Adrenal gland (tissue), 12 donors: ENCODE data around the gene SLC16A10. TPM values are rescaled to one million over a fixed set of nuclear protein-coding genes. Genes with fewer than 3 reads are reported as not detected.

Source experiments
- DNase-seq, 7 donors: peaks; one replicate each; pipeline ENCODE4 v3.0.0-alpha.2; 2019 to 2020
- H3K27ac ChIP-seq, 5 donors: fragments of 200-600 bp; sonication (generic) in 4 of 5; 1 replicate in 3 of 5; 2 replicates in 2 of 5; pipeline versions ENCODE4 v1.5.1 to v1.8.0; 2016 to 2020; ENCODE audit warnings: mild to moderate bottlenecking in 1 of 5
- H3K27me3 ChIP-seq: fragments of 200-600 bp; 2 replicates; pipeline ENCODE4 v1.8.0; 2021
- H3K36me3 ChIP-seq, 2 donors: fragments of 200-600 bp; replicated peaks in 1 of 2; 1 replicate in 1 of 2; 2 replicates in 1 of 2; pipeline versions ENCODE4 v1.5.1 to v1.8.0; 2018 to 2022
- H3K4me1 ChIP-seq, 2 donors: fragments of 200-600 bp; replicated peaks in 1 of 2; 1 replicate in 1 of 2; 2 replicates in 1 of 2; pipeline versions ENCODE4 v1.5.1 to v1.8.0; 2018 to 2021
- H3K4me3 ChIP-seq, 4 donors: fragments of 200-600 bp; sonication (generic) in 3 of 4; one replicate each; pipeline ENCODE4 v1.5.1; 2016 to 2018
- H3K9me3 ChIP-seq, 3 donors: fragments of 200-600 bp; sonication (generic) in 1 of 3; replicated peaks in 1 of 3; 1 replicate in 2 of 3; 2 replicates in 1 of 3; pipeline versions ENCODE4 v1.5.1 to v1.8.0; 2016 to 2021
- CTCF ChIP-seq, 6 experiments: fragments of 450-650 bp in 4 of 6; fragments of 200-600 bp in 2 of 6; sonication (generic) in 1 of 6; IDR thresholded peaks; 1 replicate in 5 of 6; 2 replicates in 1 of 6; pipeline versions ENCODE4 v1.5.1 to v1.8.0; 2016 to 2021; ENCODE audit warnings: antibody characterized with exemption in 6 of 6, mild to moderate bottlenecking in 2 of 6, moderate library complexity in 1 of 6
- POLR2A ChIP-seq, 2 donors: fragments of 450-650 bp; IDR thresholded peaks; one replicate each; pipeline ENCODE4 v1.6.1; 2017; ENCODE audit warnings: antibody characterized with exemption in 2 of 2, mild to moderate bottlenecking in 2 of 2, moderate library complexity in 1 of 2
- WGBS, 4 donors: extraction: QIAGEN DNeasy Blood & Tissue Kit in 2 of 4; methylation state at CpG; one replicate each; pipeline versions ENCODE4 v1.1.5 to v1.1.7; 2013 to 2017; 5-methylcytosine and 5-hydroxymethylcytosine counted together
- intact Hi-C, 2 donors: fragments of 100-400 bp; cut with DNase I; formaldehyde crosslinking; loops; one replicate each; pipeline versions ENCODE4 v1.14.1 to v1.15.0; 2022 to 2023
- polyA plus RNA-seq, 3 donors: library from polyadenylated mRNA; stranded (reverse); fragments of 200-250 nt in 2 of 3; fragments of 350-450 nt in 1 of 3; fragmentation: Illumina TruSeq in 1 of 3; extraction: RNeasy Lipid Tissue Mini Kit (QIAGEN cat#74804) in 1 of 3; gene quantifications; one replicate each; pipeline ENCODE4 v1.2.3, GENCODE V29; 2013 to 2014
- total RNA-seq, 9 donors: library from RNA; depleted of rRNA in 4 of 9; stranded (reverse); fragments of >200 nt in 4 of 9; fragments of 120-200 nt in 1 of 9; fragmentation: NEBNext Ultra II Directional in 1 of 9; extraction: Animal tissue kit (Norgen Biotek cat#: 25700) in 1 of 9; gene quantifications; one replicate each; pipeline versions ENCODE4 v1.1.0 to v1.2.4, GENCODE V29; 2013 to 2023
- donor health status: healthy with polysubstance abuse.
- donor health status: Bipolar disorder and iron deficiency.
- donor health status: DM: yes; HTN: yes; CAD: no.
- donor health status: DM: no; HTN: no; CAD: no.
- donor health status: DM: no; HTN: no; CAD: no.
- donor health status: DM: yes; HTN: yes; CAD: no.

Gene SLC16A10
- total and polyA plus RNA-seq, 12 donors: 4.6 to 97.0 (median 24.9) TPM

- no peak for TF ChIP-seq CTCF (IDR thresholded peaks at IDR 0.05)
- TF ChIP-seq POLR2A (IDR thresholded peaks at IDR 0.05): no peak
- intact Hi-C loops: no loop called here
Measured at GRCh38 chr6:111157412-111157811, 70.1 kb downstream of the SLC16A10 start.

GRCh38 chr6:111159633-111160032 is 72.3 kb downstream of the SLC16A10 start:
- H3K4me3 ChIP-seq: no peak overlapping the region
- H3K9me3 ChIP-seq: peaks cover 0 to 8% (median 7%) of the 10 kb centered on the region in 3 donors
- H3K36me3 ChIP-seq: no peaks in the 10 kb centered on the region
- H3K27ac ChIP-seq: no peak overlapping the region
- H3K27me3 ChIP-seq: no peaks in the 10 kb centered on the region
- no peaks in the 10 kb centered on the region for H3K4me1 ChIP-seq
- no peak for DNase-seq
- TF ChIP-seq CTCF (IDR thresholded peaks at IDR 0.05): no peak
- no peak for TF ChIP-seq POLR2A (IDR thresholded peaks at IDR 0.05)
- intact Hi-C loops: no loop called here

More at GRCh38 chr6:111157412-111157811, 70.1 kb downstream of the SLC16A10 start:
- Histone ChIP-seq H3K36me3 (no peaks in the 10 kb centered on the region), H3K4me3 (no peak overlapping the region), H3K9me3 (peaks cover 0 to 3% (median 0%) of the 10 kb centered on the region in 3 donors), H3K27me3 (no peaks in the 10 kb centered on the region), H3K27ac (no peak overlapping the region), H3K4me1 (no peaks in the 10 kb centered on the region)
- WGBS, 4 donors: 91 to 99% (median 94%) methylated on average over 5 of the region's 5 CpGs
- no peak for DNase-seq

GRCh38 chr6:111161650-111162049 is 74.3 kb downstream of the SLC16A10 start:
- TF ChIP-seq POLR2A (IDR thresholded peaks at IDR 0.05): no peak
- TF ChIP-seq CTCF (IDR thresholded peaks at IDR 0.05): no peak
- Histone ChIP-seq H3K4me3 (no peak overlapping the region), H3K36me3 (no peaks in the 10 kb centered on the region), H3K27me3 (no peaks in the 10 kb centered on the region), H3K9me3 (peaks cover 0 to 8% (median 7%) of the 10 kb centered on the region in 3 donors), H3K27ac (no peak overlapping the region), H3K4me1 (no peaks in the 10 kb centered on the region)
- DNase-seq: no peak
- 94 to 97% (median 96%) methylated on average over 2 of the region's 2 CpGs for WGBS, 4 donors
- intact Hi-C loops: no loop called here

GRCh38 chr6:111162504-111162903 is 75.2 kb downstream of the SLC16A10 start:
- Histone ChIP-seq H3K36me3 (no peaks in the 10 kb centered on the region), H3K27me3 (no peaks in the 10 kb centered on the region), H3K9me3 (peaks cover 0 to 8% (median 7%) of the 10 kb centered on the region in 3 donors), H3K4me1 (no peaks in the 10 kb centered on the region), H3K4me3 (no peak overlapping the region), H3K27ac (no peak overlapping the region)
- TF ChIP-seq POLR2A (IDR thresholded peaks at IDR 0.05) (no peak), CTCF (IDR thresholded peaks at IDR 0.05) (no peak)
- no peak for DNase-seq
- intact Hi-C loops: no loop called here
